Fibroblast of villous mesenchyme (primary cell): ENCODE measurements around the gene FXYD4. TPM values are rescaled to one million over a fixed set of nuclear protein-coding genes. Genes with fewer than 3 reads are reported as not detected.
A peak's percentile ranks its signal among the peaks of the same experiment; 100 is the strongest.

Experiments
- DNase-seq: peaks from one replicate; pipeline ENCODE4 v3.0.0-alpha.2; 2010; ENCODE audit warnings: low read depth
- H3K4me3 ChIP-seq: 2 replicates; pipeline ENCODE4 v1.5.1; 2011; ENCODE audit warnings: low read depth, mild to moderate bottlenecking, low read length
- total RNA-seq: library from RNA; depleted of rRNA; stranded (reverse); fragments of >200 nt; gene quantifications from 2 replicates; pipeline ENCODE4 v1.2.3, GENCODE V29; 2012
- TF ChIP-seq, protein P1 (sequence below): IDR thresholded peaks from 2 replicates; pipeline ENCODE4 v1.5.1; 2012; ENCODE audit warnings: low read depth, mild to moderate bottlenecking, low read length; ENCODE audit not compliant: insufficient read depth

Gene FXYD4
- total RNA-seq, 1 donor, result not detected

DNA sequence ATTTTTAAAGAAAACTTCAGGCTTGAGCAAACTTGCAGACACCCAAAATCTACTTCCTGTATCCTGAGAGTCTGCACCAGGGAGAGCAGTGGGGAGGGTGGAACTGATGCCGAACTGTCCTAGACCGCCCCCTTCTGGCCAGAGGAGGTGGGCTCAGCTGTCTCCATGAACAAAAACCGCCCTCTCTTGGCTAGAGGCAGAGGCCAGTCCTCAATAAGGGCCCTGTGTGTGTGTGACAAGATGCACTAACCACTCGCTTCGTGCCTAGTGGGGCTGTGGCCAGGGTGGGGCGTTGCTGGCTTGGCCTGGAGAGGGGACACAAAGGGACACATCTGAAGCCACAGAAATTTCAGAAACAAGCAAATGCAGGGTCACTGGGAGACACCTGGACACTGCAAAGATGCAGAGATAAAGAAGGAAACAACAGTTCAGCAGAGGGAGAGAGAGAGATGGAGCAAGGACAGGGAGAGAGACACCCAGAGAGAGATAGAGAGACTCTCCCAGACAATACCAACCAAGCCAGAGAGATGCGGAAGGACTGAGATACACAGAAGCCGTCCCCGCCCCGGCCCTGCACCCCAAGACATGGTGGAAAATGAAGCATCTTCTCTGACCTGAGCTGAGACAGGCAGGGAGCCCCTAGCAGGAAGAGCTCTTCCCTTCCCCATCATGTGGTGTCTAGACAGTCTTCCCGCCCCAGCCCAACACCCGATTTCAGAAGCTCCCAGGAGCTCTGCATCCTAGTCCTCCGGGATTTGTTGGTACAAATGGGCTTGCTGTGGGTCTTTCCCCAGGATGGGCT lies 22.7 kb upstream of the FXYD4 start:
- DNase-seq, result peak; percentile 81
- TF ChIP-seq, protein P1, sequence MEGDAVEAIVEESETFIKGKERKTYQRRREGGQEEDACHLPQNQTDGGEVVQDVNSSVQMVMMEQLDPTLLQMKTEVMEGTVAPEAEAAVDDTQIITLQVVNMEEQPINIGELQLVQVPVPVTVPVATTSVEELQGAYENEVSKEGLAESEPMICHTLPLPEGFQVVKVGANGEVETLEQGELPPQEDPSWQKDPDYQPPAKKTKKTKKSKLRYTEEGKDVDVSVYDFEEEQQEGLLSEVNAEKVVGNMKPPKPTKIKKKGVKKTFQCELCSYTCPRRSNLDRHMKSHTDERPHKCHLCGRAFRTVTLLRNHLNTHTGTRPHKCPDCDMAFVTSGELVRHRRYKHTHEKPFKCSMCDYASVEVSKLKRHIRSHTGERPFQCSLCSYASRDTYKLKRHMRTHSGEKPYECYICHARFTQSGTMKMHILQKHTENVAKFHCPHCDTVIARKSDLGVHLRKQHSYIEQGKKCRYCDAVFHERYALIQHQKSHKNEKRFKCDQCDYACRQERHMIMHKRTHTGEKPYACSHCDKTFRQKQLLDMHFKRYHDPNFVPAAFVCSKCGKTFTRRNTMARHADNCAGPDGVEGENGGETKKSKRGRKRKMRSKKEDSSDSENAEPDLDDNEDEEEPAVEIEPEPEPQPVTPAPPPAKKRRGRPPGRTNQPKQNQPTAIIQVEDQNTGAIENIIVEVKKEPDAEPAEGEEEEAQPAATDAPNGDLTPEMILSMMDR, result peak; percentile 99
- no peak overlapping the region for H3K4me3 ChIP-seq

DNA sequence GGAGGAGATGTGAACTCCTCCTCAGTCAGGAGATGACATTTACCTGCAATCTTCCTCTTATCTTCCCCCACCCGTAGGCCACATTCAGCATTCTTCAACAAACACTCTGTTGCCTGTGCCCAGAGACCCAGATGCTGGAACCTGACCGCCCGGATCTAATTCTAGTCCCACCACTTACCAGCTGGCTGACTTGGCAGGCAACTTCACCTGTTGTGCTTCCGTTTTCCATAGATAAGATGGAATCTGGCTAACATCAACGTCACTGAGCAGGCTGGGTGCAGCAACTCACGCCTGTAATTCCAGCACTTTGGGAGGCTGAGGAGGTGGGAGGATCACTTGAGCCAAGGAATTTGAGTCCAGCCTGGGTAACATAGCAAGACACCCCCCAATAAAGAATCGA lies 21.3 kb upstream of the FXYD4 start:
- H3K4me3 ChIP-seq, result no peak overlapping the region
- no peak for DNase-seq
- TF ChIP-seq, protein P1, result no peak

DNA sequence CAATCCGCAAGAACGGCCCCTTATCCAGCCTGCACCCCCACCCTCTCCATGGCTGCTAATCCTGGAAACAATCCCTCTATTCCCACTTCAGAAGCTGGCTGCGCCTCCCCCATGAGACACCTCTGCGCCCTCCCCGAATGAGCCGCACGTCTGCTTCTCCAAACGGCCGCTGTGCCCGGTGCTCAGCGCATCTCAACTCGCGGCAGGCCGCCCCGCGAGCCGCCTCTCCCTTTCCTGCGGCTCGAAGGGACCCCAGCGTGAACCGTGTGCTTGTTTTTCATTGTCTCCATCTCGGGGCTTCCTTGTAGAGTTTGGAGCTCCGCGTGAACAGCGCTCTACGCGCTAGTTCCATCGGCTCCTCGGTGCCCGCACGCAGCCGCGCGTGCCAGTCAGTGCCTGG lies 20.8 kb upstream of the FXYD4 start:
- no peak for DNase-seq
- no peak overlapping the region for H3K4me3 ChIP-seq
- TF ChIP-seq, protein P1, result no peak

GRCh38 chr10:43351301-43351700 lies 20.1 kb upstream of the FXYD4 start:
- DNase-seq, result no peak
- TF ChIP-seq, protein P1, result no peak
- H3K4me3 ChIP-seq, result no peak overlapping the region

- H3K4me3 ChIP-seq, result no peak overlapping the region
- TF ChIP-seq, protein P1, result no peak
- DNase-seq, result no peak
Observed at GRCh38 chr10:43352951-43353350, 18.5 kb upstream of the FXYD4 start.

GRCh38 chr10:43353495-43354329 lies 17.7 kb upstream of the FXYD4 start:
- no peak for DNase-seq
- TF ChIP-seq, protein P1, result no peak

GRCh38 chr10:43354330-43354635 lies 17.2 kb upstream of the FXYD4 start:
- TF ChIP-seq, protein P1, result no peak
- no peak for DNase-seq
- H3K4me3 ChIP-seq, result no peak overlapping the region

More at GRCh38 chr10:43353495-43354329, 17.7 kb upstream of the FXYD4 start:
- no peak overlapping the region for H3K4me3 ChIP-seq
